HG03064 (cell line): ENCODE measurements around the gene HIVEP1.

Experiments used
- ATAC-seq: cut with Tn5 transposase; IDR thresholded peaks from one replicate; pipeline ENCODE4 v1.9.1; 2021; ENCODE audit warnings: low read depth; ENCODE audit not compliant: unreplicated experiment

Gene HIVEP1

GRCh38 chr6:12039540-12040459, 27.7 kb downstream of the HIVEP1 start:
- ATAC-seq = no peak

- no peak for ATAC-seq
These were observed 35.2 kb downstream of the HIVEP1 start for GRCh38 chr6:12047304-12047703.

- no peak for ATAC-seq
These were observed 35.8 kb downstream of the HIVEP1 start for GRCh38 chr6:12047792-12048432.

- no peak for ATAC-seq
These were observed 36.5 kb downstream of the HIVEP1 start for GRCh38 chr6:12048609-12049008.

- ATAC-seq = no peak
These were observed 37.1 kb downstream of the HIVEP1 start for GRCh38 chr6:12049165-12049564.

GRCh38 chr6:12051861-12052368, 39.8 kb downstream of the HIVEP1 start:
- peak; percentile 66 for ATAC-seq

GRCh38 chr6:12058172-12058961, 46.3 kb downstream of the HIVEP1 start:
- no peak for ATAC-seq

GRCh38 chr6:12060780-12061609, 48.9 kb downstream of the HIVEP1 start:
- peak; percentile 73 for ATAC-seq

GRCh38 chr6:12062605-12063004, 50.5 kb downstream of the HIVEP1 start:
- ATAC-seq = no peak

GRCh38 chr6:12064131-12064530, 52.0 kb downstream of the HIVEP1 start:
- ATAC-seq = no peak

- ATAC-seq = no peak
These were observed 52.5 kb downstream of the HIVEP1 start for GRCh38 chr6:12064538-12065071.

GRCh38 chr6:12065321-12066140, 53.4 kb downstream of the HIVEP1 start:
- ATAC-seq = no peak

GRCh38 chr6:12066297-12066696, 54.2 kb downstream of the HIVEP1 start:
- no peak for ATAC-seq

GRCh38 chr6:12068899-12069557, 56.9 kb downstream of the HIVEP1 start:
- no peak for ATAC-seq

- no peak for ATAC-seq
These were observed 57.9 kb downstream of the HIVEP1 start for GRCh38 chr6:12069891-12070529.

GRCh38 chr6:12071064-12071615, 59.0 kb downstream of the HIVEP1 start:
- ATAC-seq = no peak

- no peak for ATAC-seq
These were observed 63.0 kb downstream of the HIVEP1 start for GRCh38 chr6:12075067-12075563.
